Effector memory CD8-positive, alpha-beta T cell (primary cell): ENCODE results near the gene C12orf76.

Experiments used
- ATAC-seq: fragments of 150-1000 bp; cut with Tn5 transposase; replicated peaks from 2 replicates; pipeline ENCODE4 v1.10.0; 2021; ENCODE audit warnings: mild to moderate bottlenecking, moderate library complexity
- DNase-seq, 3 experiments: peaks; one replicate each; pipeline ENCODE4 v3.0.0; 2021
- H3K27ac Mint-ChIP-seq, 2 donors: one replicate each; pipeline ENCODE4 v1.8.0; 2022; ENCODE audit warnings: mild to moderate bottlenecking in 2 of 2, mixed read lengths in 2 of 2, moderate library complexity in 2 of 2
- H3K27me3 Mint-ChIP-seq, 2 donors: one replicate each; pipeline ENCODE4 v1.8.0; 2022; ENCODE audit warnings: mixed read lengths in 2 of 2
- H3K36me3 Mint-ChIP-seq: one replicate; pipeline ENCODE4 v1.8.0; 2022; ENCODE audit warnings: mild to moderate bottlenecking, moderate library complexity, mixed read lengths; ENCODE audit not compliant: insufficient read depth
- H3K4me1 Mint-ChIP-seq, 2 donors: one replicate each; pipeline ENCODE4 v1.8.0; 2022; ENCODE audit warnings: low read depth in 2 of 2, mixed read lengths in 2 of 2
- H3K4me3 Mint-ChIP-seq, 2 donors: one replicate each; pipeline ENCODE4 v1.8.0; 2022; ENCODE audit warnings: mild to moderate bottlenecking in 2 of 2, mixed read lengths in 2 of 2, moderate library complexity in 2 of 2
- H3K9me3 Mint-ChIP-seq, 2 donors: one replicate each; pipeline ENCODE4 v1.8.0; 2022; ENCODE audit warnings: mixed read lengths in 2 of 2

The C12orf76 gene

GRCh38 chr12:110005319-110005973 lies 42.9 kb downstream of the C12orf76 start:
- H3K4me1 Mint-ChIP-seq: peaks cover 35 to 49% of the 10 kb centered on the region in 2 donors
- H3K27ac Mint-ChIP-seq: peak overlapping the region; percentile 41 to 92
- DNase-seq (no peak), ATAC-seq (peak; percentile 78)
- H3K27me3 Mint-ChIP-seq: no peaks in the 10 kb centered on the region
- no peaks in the 10 kb centered on the region for H3K9me3 Mint-ChIP-seq
- H3K36me3 Mint-ChIP-seq: peaks cover 12% of the 10 kb centered on the region
- peak overlapping the region; percentile 42 to 74 for H3K4me3 Mint-ChIP-seq

GRCh38 chr12:110004598-110004997 lies 43.7 kb downstream of the C12orf76 start:
- H3K4me1 Mint-ChIP-seq: peaks cover 38 to 48% of the 10 kb centered on the region in 2 donors
- no peaks in the 10 kb centered on the region for H3K9me3 Mint-ChIP-seq
- H3K27me3 Mint-ChIP-seq: no peaks in the 10 kb centered on the region
- no peak for DNase-seq
- H3K4me3 Mint-ChIP-seq: no peak overlapping the region
- ATAC-seq: peak; percentile 58
- peak overlapping the region in 1 of 2 donors; percentile 92 for H3K27ac Mint-ChIP-seq
- H3K36me3 Mint-ChIP-seq: peaks cover 18% of the 10 kb centered on the region

GRCh38 chr12:110002676-110003515 lies 45.4 kb downstream of the C12orf76 start:
- ATAC-seq (no peak), DNase-seq (no peak)
- H3K27ac Mint-ChIP-seq: peak overlapping the region; percentile 16 to 57
- H3K4me3 Mint-ChIP-seq: no peak overlapping the region
- no peaks in the 10 kb centered on the region for H3K27me3 Mint-ChIP-seq
- no peaks in the 10 kb centered on the region for H3K9me3 Mint-ChIP-seq
- H3K36me3 Mint-ChIP-seq: peaks cover 21% of the 10 kb centered on the region
- peaks cover 39 to 48% of the 10 kb centered on the region in 2 donors for H3K4me1 Mint-ChIP-seq

- Mint-ChIP-seq H3K27ac (no peak overlapping the region), H3K27me3 (no peaks in the 10 kb centered on the region), H3K36me3 (peaks cover 25% of the 10 kb centered on the region), H3K4me3 (peak overlapping the region; percentile 92 to 97), H3K4me1 (peaks cover 43 to 48% of the 10 kb centered on the region in 2 donors), H3K9me3 (no peaks in the 10 kb centered on the region)
- no peak for ATAC-seq
- DNase-seq: no peak
Measured at GRCh38 chr12:110001596-110001995, 46.7 kb downstream of the C12orf76 start.

- peak overlapping the region; percentile 60 to 95 for H3K27ac Mint-ChIP-seq
- peaks cover 35 to 42% of the 10 kb centered on the region in 2 donors for H3K4me1 Mint-ChIP-seq
- no peaks in the 10 kb centered on the region for H3K9me3 Mint-ChIP-seq
- ATAC-seq (no peak), DNase-seq (peak in 1 of 3 experiments; percentile 22)
- H3K27me3 Mint-ChIP-seq: no peaks in the 10 kb centered on the region
- peak overlapping the region; percentile 92 to 97 for H3K4me3 Mint-ChIP-seq
- H3K36me3 Mint-ChIP-seq: peaks cover 29% of the 10 kb centered on the region
Measured at GRCh38 chr12:109999983-110000505, 48.3 kb downstream of the C12orf76 start.

- DNase-seq: no peak
- H3K9me3 Mint-ChIP-seq: no peaks in the 10 kb centered on the region
- ATAC-seq: no peak
- H3K4me3 Mint-ChIP-seq: peak overlapping the region; percentile 92 to 97
- H3K4me1 Mint-ChIP-seq: peaks cover 37 to 43% of the 10 kb centered on the region in 2 donors
- H3K27me3 Mint-ChIP-seq: no peaks in the 10 kb centered on the region
- peak overlapping the region; percentile 60 to 95 for H3K27ac Mint-ChIP-seq
- peaks cover 29% of the 10 kb centered on the region for H3K36me3 Mint-ChIP-seq
Measured at GRCh38 chr12:109999649-109999971, 48.7 kb downstream of the C12orf76 start.

- Mint-ChIP-seq H3K4me3 (peak within 1 kb of the TSS; percentile 92 to 97), H3K27me3 (no peaks in the 10 kb centered on the region), H3K9me3 (no peaks in the 10 kb centered on the region), H3K27ac (peak within 1 kb of the TSS; percentile 92 to 98), H3K4me1 (peaks cover 37 to 43% of the 10 kb centered on the region in 2 donors), H3K36me3 (peaks cover 29% of the 10 kb centered on the region)
- DNase-seq: peak; percentile 83 to 86 (median 86)
- peak; percentile 72 for ATAC-seq
Measured at GRCh38 chr12:109998904-109999648, 49.2 kb downstream of the C12orf76 start, which contains the start of gene ANKRD13A. TSS of gene ANKRD13A (plus strand) at chr12:109999430. CDS start at chr12:109999689, 259 bp downstream.

GRCh38 chr12:109998241-109998903 lies 50.0 kb downstream of the C12orf76 start:
- Mint-ChIP-seq H3K9me3 (no peaks in the 10 kb centered on the region), H3K36me3 (peaks cover 26% of the 10 kb centered on the region), H3K27me3 (no peaks in the 10 kb centered on the region), H3K27ac (peak overlapping the region; percentile 92 to 98), H3K4me1 (peaks cover 37 to 40% of the 10 kb centered on the region in 2 donors), H3K4me3 (peak overlapping the region; percentile 92 to 97)
- no peak for ATAC-seq
- no peak for DNase-seq

GRCh38 chr12:109997393-109997792 lies 50.9 kb downstream of the C12orf76 start:
- Mint-ChIP-seq H3K27ac (peak overlapping the region in 1 of 2 donors; percentile 26), H3K27me3 (no peaks in the 10 kb centered on the region), H3K4me1 (peaks cover 35 to 48% of the 10 kb centered on the region in 2 donors), H3K9me3 (no peaks in the 10 kb centered on the region), H3K36me3 (peaks cover 26% of the 10 kb centered on the region), H3K4me3 (peak overlapping the region; percentile 58 to 97)
- ATAC-seq (no peak), DNase-seq (no peak)

GRCh38 chr12:109996483-109996853 lies 51.9 kb downstream of the C12orf76 start:
- ATAC-seq (no peak), DNase-seq (no peak)
- Mint-ChIP-seq H3K36me3 (peaks cover 29% of the 10 kb centered on the region), H3K4me3 (peak overlapping the region; percentile 83 to 95), H3K9me3 (no peaks in the 10 kb centered on the region), H3K27me3 (no peaks in the 10 kb centered on the region), H3K27ac (peak overlapping the region; percentile 90), H3K4me1 (peaks cover 37 to 48% of the 10 kb centered on the region in 2 donors)

- no peaks in the 10 kb centered on the region for H3K9me3 Mint-ChIP-seq
- H3K27me3 Mint-ChIP-seq: no peaks in the 10 kb centered on the region
- H3K36me3 Mint-ChIP-seq: peaks cover 33% of the 10 kb centered on the region
- peak; percentile 88 to 94 (median 93) for DNase-seq
- H3K4me1 Mint-ChIP-seq: peaks cover 35 to 45% of the 10 kb centered on the region in 2 donors
- peak; percentile 77 for ATAC-seq
- peak within 1 kb of the TSS; percentile 83 to 95 for H3K4me3 Mint-ChIP-seq
- H3K27ac Mint-ChIP-seq: peak within 1 kb of the TSS; percentile 90
Measured at GRCh38 chr12:109995686-109996482, 52.4 kb downstream of the C12orf76 start, which contains the start of gene GIT2. TSS of gene GIT2 (minus strand) at chr12:109996368. CDS start at chr12:109996224, 144 bp downstream.

GRCh38 chr12:109995361-109995685 lies 53.0 kb downstream of the C12orf76 start:
- Mint-ChIP-seq H3K27ac (peak overlapping the region; percentile 90), H3K36me3 (peaks cover 36% of the 10 kb centered on the region), H3K27me3 (no peaks in the 10 kb centered on the region), H3K4me1 (peaks cover 31 to 46% of the 10 kb centered on the region in 2 donors), H3K9me3 (no peaks in the 10 kb centered on the region), H3K4me3 (peak overlapping the region; percentile 83 to 95)
- no peak for DNase-seq
- no peak for ATAC-seq
